ENCODE measurements around the gene ADAM15. TPM values are rescaled to one million over a fixed set of nuclear protein-coding genes. Genes with fewer than 3 reads are reported as not detected.

The ADAM15 gene
- total and polyA plus RNA-seq, 2 experiments from 2014 or later: 19.5 to 25.2 TPM

DNA sequence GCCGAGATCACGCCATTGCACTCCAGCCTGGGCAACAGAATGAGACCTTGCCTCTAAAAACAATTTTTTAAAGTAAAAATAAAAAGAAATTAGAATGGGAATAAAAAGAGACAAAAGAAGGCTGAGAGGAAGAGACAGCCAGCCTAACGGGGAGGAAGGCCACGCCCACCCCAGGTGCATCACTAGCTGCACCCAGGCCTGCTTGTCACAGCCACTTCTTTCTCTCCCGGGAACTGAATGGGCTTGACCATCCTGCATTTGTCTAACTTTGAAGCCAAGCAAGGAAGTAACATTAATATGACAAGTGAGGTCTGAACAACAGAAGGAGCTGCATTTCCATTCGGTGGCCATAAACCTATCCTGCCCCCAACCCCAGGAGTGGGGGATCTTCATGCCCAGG lies 55.7 kb downstream of the ADAM15 start:
- Histone ChIP-seq H3K36me3 (no peaks in the 10 kb centered on the region), H3K4me1 (ENCODE audit: low read depth) (no peaks in the 10 kb centered on the region), H3K27ac (no peak overlapping the region), H3K27me3 (peaks cover 9% of the 10 kb centered on the region), H3K4me3 (no peak overlapping the region), H3K9me3 (ENCODE audit: low read depth) (no peaks in the 10 kb centered on the region)
- DNase-seq (ENCODE audit: low read depth in 1 of 2, low spot score in 1 of 2): no peak
- TF ChIP-seq, protein P1, sequence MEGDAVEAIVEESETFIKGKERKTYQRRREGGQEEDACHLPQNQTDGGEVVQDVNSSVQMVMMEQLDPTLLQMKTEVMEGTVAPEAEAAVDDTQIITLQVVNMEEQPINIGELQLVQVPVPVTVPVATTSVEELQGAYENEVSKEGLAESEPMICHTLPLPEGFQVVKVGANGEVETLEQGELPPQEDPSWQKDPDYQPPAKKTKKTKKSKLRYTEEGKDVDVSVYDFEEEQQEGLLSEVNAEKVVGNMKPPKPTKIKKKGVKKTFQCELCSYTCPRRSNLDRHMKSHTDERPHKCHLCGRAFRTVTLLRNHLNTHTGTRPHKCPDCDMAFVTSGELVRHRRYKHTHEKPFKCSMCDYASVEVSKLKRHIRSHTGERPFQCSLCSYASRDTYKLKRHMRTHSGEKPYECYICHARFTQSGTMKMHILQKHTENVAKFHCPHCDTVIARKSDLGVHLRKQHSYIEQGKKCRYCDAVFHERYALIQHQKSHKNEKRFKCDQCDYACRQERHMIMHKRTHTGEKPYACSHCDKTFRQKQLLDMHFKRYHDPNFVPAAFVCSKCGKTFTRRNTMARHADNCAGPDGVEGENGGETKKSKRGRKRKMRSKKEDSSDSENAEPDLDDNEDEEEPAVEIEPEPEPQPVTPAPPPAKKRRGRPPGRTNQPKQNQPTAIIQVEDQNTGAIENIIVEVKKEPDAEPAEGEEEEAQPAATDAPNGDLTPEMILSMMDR (IDR thresholded peaks at IDR 0.05; ENCODE audit: low read depth, low read length): no peak

DNA sequence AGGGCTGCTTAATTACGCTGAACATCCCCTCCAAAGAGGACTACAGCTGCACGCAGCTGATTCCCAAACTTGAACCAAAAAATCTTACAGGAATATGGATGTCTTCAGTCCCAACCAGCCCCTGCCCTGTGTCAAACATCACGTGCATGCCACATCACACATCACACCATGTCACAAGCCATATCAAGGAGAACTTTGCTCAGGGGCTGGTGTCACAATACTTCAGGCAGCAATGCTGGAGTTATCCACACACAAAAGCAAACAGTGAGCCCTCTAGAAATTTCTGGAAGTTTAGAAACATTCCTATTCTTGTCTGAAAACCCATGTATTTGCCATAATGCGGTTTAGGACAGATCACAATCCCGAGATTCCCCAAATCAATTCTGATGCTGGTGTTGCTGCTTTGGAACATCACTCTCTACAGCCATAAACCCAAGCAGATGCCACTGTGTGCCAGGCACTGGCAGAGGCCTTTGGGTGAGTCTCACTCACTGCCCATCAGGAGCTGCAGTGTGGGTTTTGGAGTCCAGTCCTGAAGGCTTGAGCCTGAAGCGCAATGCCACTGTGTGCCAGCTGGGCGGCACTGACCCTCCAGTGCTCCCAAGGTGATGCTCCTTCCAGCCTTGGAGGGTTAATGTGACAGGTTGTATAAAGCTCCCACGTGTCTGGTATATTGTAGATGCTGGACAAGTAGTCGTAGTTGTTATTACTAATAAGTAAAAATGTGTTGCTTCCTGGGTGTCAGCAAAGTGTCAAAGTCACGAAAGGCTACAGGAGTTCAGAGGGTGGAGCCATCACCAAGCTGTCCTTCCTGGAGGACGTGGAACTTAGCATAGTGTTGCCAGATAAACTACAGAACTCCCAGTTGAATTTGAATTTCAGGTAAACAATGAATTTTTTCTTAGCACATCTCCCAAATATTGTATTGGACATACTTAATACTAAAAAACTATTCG lies 56.5 kb downstream of the ADAM15 start:
- Histone ChIP-seq H3K4me1 (ENCODE audit: low read depth) (no peaks in the 10 kb centered on the region), H3K36me3 (no peaks in the 10 kb centered on the region), H3K27me3 (peaks cover 9% of the 10 kb centered on the region), H3K4me3 (no peak overlapping the region), H3K9me3 (ENCODE audit: low read depth) (no peaks in the 10 kb centered on the region), H3K27ac (no peak overlapping the region)
- DNase-seq (ENCODE audit: low read depth in 1 of 2, low spot score in 1 of 2): no peak
- TF ChIP-seq, protein P1 (IDR thresholded peaks at IDR 0.05; ENCODE audit: low read depth, low read length): no peak

DNA sequence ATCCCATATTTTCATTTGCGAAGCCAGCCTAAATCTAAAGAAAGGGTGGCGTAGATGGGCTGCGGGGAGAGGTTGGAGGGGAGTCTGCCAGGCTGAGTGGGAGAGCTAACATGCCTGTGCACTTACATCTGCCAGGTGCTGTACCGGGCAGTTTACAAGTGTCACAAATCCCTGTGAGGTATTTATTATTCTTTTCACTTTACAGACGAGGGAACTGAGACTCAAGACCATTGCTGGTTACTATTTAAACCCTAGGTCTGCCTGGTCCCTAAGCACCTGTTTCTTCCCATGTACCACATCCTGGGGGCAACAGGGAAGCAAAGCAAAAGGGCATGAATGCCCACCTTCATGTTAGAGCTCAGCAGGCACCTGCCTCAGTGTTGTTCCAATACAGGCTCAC lies 57.2 kb downstream of the ADAM15 start:
- H3K4me3 ChIP-seq: no peak overlapping the region

DNA sequence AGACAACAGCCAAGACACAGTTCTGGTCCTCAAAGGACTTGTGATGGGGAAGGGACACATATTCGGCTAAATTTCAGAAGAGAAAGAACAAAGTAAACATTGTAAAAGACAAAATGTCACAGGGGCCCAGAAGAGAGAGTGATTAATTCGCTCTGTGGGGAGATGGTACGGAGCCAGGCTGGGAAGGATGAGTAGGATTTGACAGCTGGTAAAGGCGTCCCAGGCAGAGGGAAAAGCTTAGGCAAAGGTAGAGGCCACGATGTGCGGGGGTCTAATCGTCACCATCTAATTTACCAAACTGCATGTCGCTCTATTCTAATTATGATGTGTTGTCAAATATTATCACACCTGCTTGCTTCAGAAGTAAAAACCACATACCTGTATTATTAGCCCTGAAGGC lies 59.3 kb downstream of the ADAM15 start:
- Histone ChIP-seq H3K9me3 (ENCODE audit: low read depth) (no peaks in the 10 kb centered on the region), H3K4me3 (no peak overlapping the region), H3K36me3 (no peaks in the 10 kb centered on the region), H3K27ac (no peak overlapping the region), H3K27me3 (peaks cover 9% of the 10 kb centered on the region), H3K4me1 (ENCODE audit: low read depth) (no peaks in the 10 kb centered on the region)
- no peak for DNase-seq (ENCODE audit: low read depth in 1 of 2, low spot score in 1 of 2)
- TF ChIP-seq, protein P1 (IDR thresholded peaks at IDR 0.05; ENCODE audit: low read depth, low read length): no peak

More for the DNA sequence above, 57.2 kb downstream of the ADAM15 start:
- H3K27me3 ChIP-seq: peaks cover 9% of the 10 kb centered on the region
- no peaks in the 10 kb centered on the region for H3K4me1 ChIP-seq (ENCODE audit: low read depth)
- H3K9me3 ChIP-seq (ENCODE audit: low read depth): no peaks in the 10 kb centered on the region
- H3K27ac ChIP-seq: no peak overlapping the region
- TF ChIP-seq, protein P1 (IDR thresholded peaks at IDR 0.05; ENCODE audit: low read depth, low read length): no peak
- no peak for DNase-seq (ENCODE audit: low read depth in 1 of 2, low spot score in 1 of 2)
- H3K36me3 ChIP-seq: no peaks in the 10 kb centered on the region

DNA sequence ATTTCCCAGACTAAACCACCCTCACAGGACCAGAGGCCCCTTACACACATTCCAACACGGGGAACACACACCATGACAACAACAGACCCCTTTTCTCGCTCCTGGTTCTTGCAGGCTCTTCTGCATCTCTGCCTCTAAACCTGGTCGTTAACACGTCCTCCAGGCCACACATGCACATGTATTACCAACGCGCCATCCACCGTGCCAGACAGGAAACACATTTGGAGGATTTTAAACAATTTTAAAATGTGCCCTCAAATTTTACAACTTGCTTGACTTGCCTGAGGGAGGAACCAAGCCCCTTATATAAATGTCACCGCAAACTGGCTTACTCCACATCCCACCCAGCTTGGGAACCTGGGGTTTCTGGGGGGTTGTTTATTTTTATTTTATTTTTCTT lies 59.7 kb downstream of the ADAM15 start:
- H3K27me3 ChIP-seq: peaks cover 9% of the 10 kb centered on the region
- H3K4me3 ChIP-seq: no peak overlapping the region
- no peak for DNase-seq (ENCODE audit: low read depth in 1 of 2, low spot score in 1 of 2)
- no peak overlapping the region for H3K27ac ChIP-seq
- H3K36me3 ChIP-seq: no peaks in the 10 kb centered on the region
- TF ChIP-seq, protein P1 (IDR thresholded peaks at IDR 0.05; ENCODE audit: low read depth, low read length): no peak
- H3K9me3 ChIP-seq (ENCODE audit: low read depth): no peaks in the 10 kb centered on the region
- no peaks in the 10 kb centered on the region for H3K4me1 ChIP-seq (ENCODE audit: low read depth)

Other genes with a start within 250 kb of the ADAM15 start
- 0.81 and 1.5 TPM in 2 replicates for gene KCNN3, start 181.0 kb upstream of the ADAM15 start, total RNA-seq
- gene KCNN3, start 181.0 kb upstream of the ADAM15 start, polyA plus RNA-seq: 1.1 and 2.9 TPM in 2 replicates
- 20.1 and 23.8 TPM in 2 replicates for gene PMVK, start 114.6 kb upstream of the ADAM15 start, total RNA-seq
- gene PMVK, start 114.6 kb upstream of the ADAM15 start, polyA plus RNA-seq: 94.4 and 95.4 TPM in 2 replicates
- 155 and 161 TPM in 2 replicates for gene PBXIP1, start 95.2 kb upstream of the ADAM15 start, total RNA-seq
- gene PBXIP1, start 95.2 kb upstream of the ADAM15 start, polyA plus RNA-seq: 93.7 and 108 TPM in 2 replicates
- gene PYGO2, start 89.5 kb upstream of the ADAM15 start, total RNA-seq: 45.6 and 48.0 TPM in 2 replicates
- 45.3 and 49.2 TPM in 2 replicates for gene PYGO2, start 89.5 kb upstream of the ADAM15 start, polyA plus RNA-seq
- 80.0 and 80.3 TPM in 2 replicates for gene SHC1, start 80.6 kb upstream of the ADAM15 start, total RNA-seq
- gene SHC1, start 80.6 kb upstream of the ADAM15 start, polyA plus RNA-seq: 66.8 and 70.7 TPM in 2 replicates
- 52.9 and 96.5 TPM in 2 replicates for gene CKS1B, start 76.6 kb upstream of the ADAM15 start, total RNA-seq
- 157 and 337 TPM in 2 replicates for gene CKS1B, start 76.6 kb upstream of the ADAM15 start, polyA plus RNA-seq
- 34.3 and 39.7 TPM in 2 replicates for gene FLAD1, start 68.0 kb upstream of the ADAM15 start, total RNA-seq
- 59.2 and 60.8 TPM in 2 replicates for gene FLAD1, start 68.0 kb upstream of the ADAM15 start, polyA plus RNA-seq
- not detected in 2 replicates for gene LENEP, start 57.7 kb upstream of the ADAM15 start, total RNA-seq
- gene LENEP, start 57.7 kb upstream of the ADAM15 start, polyA plus RNA-seq: 0.72 TPM in 1 of 2 replicates, not detected in the other
- 25.5 and 25.6 TPM in 2 replicates for gene ZBTB7B, start 48.5 kb upstream of the ADAM15 start, total RNA-seq
- gene ZBTB7B, start 48.5 kb upstream of the ADAM15 start, polyA plus RNA-seq: 4.6 and 4.7 TPM in 2 replicates
- gene DCST2, start 17.5 kb upstream of the ADAM15 start, total RNA-seq: 4.3 and 5.4 TPM in 2 replicates
- 1.1 and 3.8 TPM in 2 replicates for gene DCST2, start 17.5 kb upstream of the ADAM15 start, polyA plus RNA-seq
- not detected in 2 replicates for gene DCST1, start 17.5 kb upstream of the ADAM15 start, total RNA-seq
- 0.27 and 0.57 TPM in 2 replicates for gene DCST1, start 17.5 kb upstream of the ADAM15 start, polyA plus RNA-seq
- 29.2 and 36.0 TPM in 2 replicates for gene EFNA4, start 12.4 kb downstream of the ADAM15 start, total RNA-seq
- 18.3 and 29.6 TPM in 2 replicates for gene EFNA4, start 12.4 kb downstream of the ADAM15 start, polyA plus RNA-seq
- gene EFNA3, start 27.5 kb downstream of the ADAM15 start, total RNA-seq: 26.3 and 31.9 TPM in 2 replicates
- gene EFNA3, start 27.5 kb downstream of the ADAM15 start, polyA plus RNA-seq: 34.2 and 43.0 TPM in 2 replicates
- 39.1 and 43.1 TPM in 2 replicates for gene EFNA1, start 76.6 kb downstream of the ADAM15 start, total RNA-seq
- gene EFNA1, start 76.6 kb downstream of the ADAM15 start, polyA plus RNA-seq: 83.5 and 104 TPM in 2 replicates
- 18.4 and 20.9 TPM in 2 replicates for gene SLC50A1, start 84.5 kb downstream of the ADAM15 start, total RNA-seq
- gene SLC50A1, start 84.5 kb downstream of the ADAM15 start, polyA plus RNA-seq: 45.1 and 50.7 TPM in 2 replicates
- 102 and 114 TPM in 2 replicates for gene DPM3, start 89.2 kb downstream of the ADAM15 start, total RNA-seq
- gene DPM3, start 89.2 kb downstream of the ADAM15 start, polyA plus RNA-seq: 105 and 110 TPM in 2 replicates
- 122 and 124 TPM in 2 replicates for gene KRTCAP2, start 122.0 kb downstream of the ADAM15 start, total RNA-seq
- gene KRTCAP2, start 122.0 kb downstream of the ADAM15 start, polyA plus RNA-seq: 357 and 428 TPM in 2 replicates
- 3.6 and 5.4 TPM in 2 replicates for gene TRIM46, start 122.5 kb downstream of the ADAM15 start, total RNA-seq
- gene TRIM46, start 122.5 kb downstream of the ADAM15 start, polyA plus RNA-seq: 2.9 and 3.2 TPM in 2 replicates
- gene THBS3, start 156.6 kb downstream of the ADAM15 start, total RNA-seq: 10.8 and 14.2 TPM in 2 replicates
- 9.4 and 15.1 TPM in 2 replicates for gene THBS3, start 156.6 kb downstream of the ADAM15 start, polyA plus RNA-seq
- 24.7 and 45.0 TPM in 2 replicates for gene MTX1, start 157.4 kb downstream of the ADAM15 start, total RNA-seq
- 31.9 and 50.2 TPM in 2 replicates for gene MTX1, start 157.4 kb downstream of the ADAM15 start, polyA plus RNA-seq
- 39.5 and 46.2 TPM in 2 replicates for gene ENTREP3, start 204.2 kb downstream of the ADAM15 start, total RNA-seq
- gene ENTREP3, start 204.2 kb downstream of the ADAM15 start, polyA plus RNA-seq: 42.0 and 59.2 TPM in 2 replicates
- 67.3 and 109 TPM in 2 replicates for gene SCAMP3, start 211.0 kb downstream of the ADAM15 start, total RNA-seq
- gene SCAMP3, start 211.0 kb downstream of the ADAM15 start, polyA plus RNA-seq: 100 and 172 TPM in 2 replicates
- 57.3 and 65.3 TPM in 2 replicates for gene CLK2, start 222.2 kb downstream of the ADAM15 start, total RNA-seq
- 45.1 and 68.5 TPM in 2 replicates for gene CLK2, start 222.2 kb downstream of the ADAM15 start, polyA plus RNA-seq
- 1.7 and 3.5 TPM in 2 replicates for gene HCN3, start 226.1 kb downstream of the ADAM15 start, total RNA-seq
- 3.7 and 12.9 TPM in 2 replicates for gene HCN3, start 226.1 kb downstream of the ADAM15 start, polyA plus RNA-seq

Measured in cardiac muscle cell (in vitro differentiated cells and primary cell).